Natural killer cell (primary cell): ENCODE data around the gene MTERF4. TPM values are rescaled to one million over a fixed set of nuclear protein-coding genes. Genes with fewer than 3 reads are reported as not detected.

ENCODE experiments used
- ATAC-seq, 3 donors: fragments of 150-1000 bp in 2 of 3; fragments of 200-7000 bp in 1 of 3; cut with Tn5 transposase; 1 replicate in 1 of 3; 2 replicates in 2 of 3; pipeline ENCODE4 v1.10.0; 2021; ENCODE audit warnings: mild to moderate bottlenecking in 2 of 3, moderate library complexity in 2 of 3
- DNase-seq, 2 donors: peaks; one replicate each; pipeline versions ENCODE4 v3.0.0 to v3.0.0-alpha.2; 2013 to 2021; ENCODE audit warnings: mixed read lengths in 1 of 2
- H3K27ac ChIP-seq: one replicate; pipeline ENCODE4 v1.5.1; 2013; ENCODE audit warnings: mild to moderate bottlenecking, low read length
- H3K27me3 ChIP-seq: one replicate; pipeline ENCODE4 v1.6.1; 2013; ENCODE audit warnings: low read length; ENCODE audit not compliant: control insufficient read depth, insufficient read depth
- H3K36me3 ChIP-seq: one replicate; pipeline ENCODE4 v1.6.1; 2013; ENCODE audit warnings: low read length; ENCODE audit not compliant: control insufficient read depth, insufficient read depth
- H3K4me1 ChIP-seq: one replicate; pipeline ENCODE4 v1.6.1; 2013; ENCODE audit warnings: low read length; ENCODE audit not compliant: control insufficient read depth, insufficient read depth
- H3K4me3 ChIP-seq: one replicate; pipeline ENCODE4 v1.5.1; 2013; ENCODE audit warnings: low read length
- H3K9me3 ChIP-seq: one replicate; pipeline ENCODE4 v1.6.1; 2013; ENCODE audit warnings: low read length; ENCODE audit not compliant: control insufficient read depth, insufficient read depth
- H3K27ac Mint-ChIP-seq, 2 donors: one replicate each; pipeline ENCODE4 v1.8.0; 2022; ENCODE audit warnings: mild to moderate bottlenecking in 2 of 2, mixed read lengths in 2 of 2, moderate library complexity in 1 of 2
- H3K27me3 Mint-ChIP-seq, 2 donors: one replicate each; pipeline ENCODE4 v1.8.0; 2022; ENCODE audit warnings: low read depth in 2 of 2, mixed read lengths in 2 of 2
- H3K36me3 Mint-ChIP-seq: one replicate; pipeline ENCODE4 v1.8.0; 2022; ENCODE audit warnings: mixed read lengths
- H3K4me1 Mint-ChIP-seq, 2 donors: one replicate each; pipeline ENCODE4 v1.8.0; 2022; ENCODE audit warnings: mixed read lengths in 2 of 2
- H3K4me3 Mint-ChIP-seq: one replicate; pipeline ENCODE4 v1.8.0; 2022; ENCODE audit warnings: mild to moderate bottlenecking, moderate library complexity, mixed read lengths
- H3K9me3 Mint-ChIP-seq, 2 donors: one replicate each; pipeline ENCODE4 v1.8.0; 2022; ENCODE audit warnings: mixed read lengths in 2 of 2
- CTCF ChIP-seq: fragments of 200-600 bp; IDR thresholded peaks from one replicate; pipeline ENCODE4 v1.8.0; 2022; ENCODE audit warnings: antibody characterized with exemption
- WGBS: methylation state at CpG from one replicate; pipeline ENCODE4 v1.1.7; 2013; ENCODE audit warnings: missing lambda C conversion rate; ENCODE audit not compliant: insufficient coverage; 5-methylcytosine and 5-hydroxymethylcytosine counted together
- intact Hi-C: fragments of 100-400 bp; cut with micrococcal nuclease; formaldehyde crosslinking; loops from one replicate; pipeline ENCODE4 v1.14.2; 2022
- total RNA-seq, 4 donors: library from RNA; stranded (reverse); fragments of 120-200 nt in 1 of 4; gene quantifications; one replicate each; pipeline versions ENCODE4 v1.2.3 to v1.2.4, GENCODE V29; 2013 to 2022

MTERF4 gene
- total RNA-seq, 3 donors from 2014 or later (not counting 1 experiment from before 2014, with no cell fraction given), result 38.9 to 45.5 (median 39.2) TPM

GRCh38 chr2:241112592-241112991, 10.5 kb upstream of the MTERF4 start:
- H3K27ac ChIP-seq, result no peak overlapping the region
- Mint-ChIP-seq H3K36me3 (no peaks in the 10 kb centered on the region), H3K27me3 (no peaks in the 10 kb centered on the region), H3K4me3 (no peak overlapping the region), H3K4me1 (peaks cover 0 to 9% of the 10 kb centered on the region in 2 donors), H3K27ac (no peak overlapping the region), H3K9me3 (peaks cover 0 to 2% of the 10 kb centered on the region in 2 donors)
- no peak overlapping the region for H3K4me3 ChIP-seq
- H3K27me3 ChIP-seq, result no peaks in the 10 kb centered on the region
- intact Hi-C loops, result no loop called here
- no peak for TF ChIP-seq CTCF
- peak in 1 of 2 donors; percentile 86 for DNase-seq
- H3K9me3 ChIP-seq, result no peaks in the 10 kb centered on the region
- H3K36me3 ChIP-seq, result peaks cover 6% of the 10 kb centered on the region
- 72% methylated on average over 8 of the region's 8 CpGs for WGBS
- H3K4me1 ChIP-seq, result peaks cover 38% of the 10 kb centered on the region
- ATAC-seq, result peak in 1 of 3 donors; percentile 35

GRCh38 chr2:241112046-241112445, 10.0 kb upstream of the MTERF4 start:
- no peaks in the 10 kb centered on the region for H3K9me3 ChIP-seq
- 95% methylated on average over 17 of the region's 17 CpGs for WGBS
- no peak for TF ChIP-seq CTCF
- H3K4me1 ChIP-seq, result peaks cover 38% of the 10 kb centered on the region
- no peaks in the 10 kb centered on the region for H3K36me3 Mint-ChIP-seq
- H3K27ac ChIP-seq, result no peak overlapping the region
- peak in 1 of 2 donors; percentile 40 for DNase-seq
- H3K4me3 ChIP-seq, result no peak overlapping the region
- H3K36me3 ChIP-seq, result peaks cover 7% of the 10 kb centered on the region
- H3K27me3 Mint-ChIP-seq, result no peaks in the 10 kb centered on the region
- H3K27ac Mint-ChIP-seq, result no peak overlapping the region
- peaks cover 0 to 9% of the 10 kb centered on the region in 2 donors for H3K4me1 Mint-ChIP-seq
- intact Hi-C loops, result no loop called here
- no peak for ATAC-seq
- peaks cover 0 to 2% of the 10 kb centered on the region in 2 donors for H3K9me3 Mint-ChIP-seq
- no peak overlapping the region for H3K4me3 Mint-ChIP-seq
- no peaks in the 10 kb centered on the region for H3K27me3 ChIP-seq

GRCh38 chr2:241111440-241111805, 9.3 kb upstream of the MTERF4 start:
- peaks cover 38% of the 10 kb centered on the region for H3K4me1 ChIP-seq
- peaks cover 0 to 9% of the 10 kb centered on the region in 2 donors for H3K4me1 Mint-ChIP-seq
- no peak overlapping the region for H3K27ac Mint-ChIP-seq
- WGBS, result 77% methylated on average over 9 of the region's 9 CpGs
- no peak overlapping the region for H3K4me3 Mint-ChIP-seq
- H3K36me3 ChIP-seq, result peaks cover 7% of the 10 kb centered on the region
- no peaks in the 10 kb centered on the region for H3K27me3 ChIP-seq
- peaks cover 0 to 2% of the 10 kb centered on the region in 2 donors for H3K9me3 Mint-ChIP-seq
- H3K27me3 Mint-ChIP-seq, result no peaks in the 10 kb centered on the region
- intact Hi-C loops, result no loop called here
- no peak overlapping the region for H3K4me3 ChIP-seq
- no peak for TF ChIP-seq CTCF
- no peaks in the 10 kb centered on the region for H3K9me3 ChIP-seq
- peak overlapping the region; percentile 66 for H3K27ac ChIP-seq
- ATAC-seq (peak in 1 of 3 donors; percentile 32), DNase-seq (peak in 1 of 2 donors; percentile 69)
- H3K36me3 Mint-ChIP-seq, result no peaks in the 10 kb centered on the region
